ENCODE data around the gene RAB36. TPM values are rescaled to one million over a fixed set of nuclear protein-coding genes. Genes with fewer than 3 reads are reported as not detected.

The RAB36 gene
- total and polyA plus RNA-seq, 4 donors: 0.22 to 0.56 (median 0.37) TPM

DNA sequence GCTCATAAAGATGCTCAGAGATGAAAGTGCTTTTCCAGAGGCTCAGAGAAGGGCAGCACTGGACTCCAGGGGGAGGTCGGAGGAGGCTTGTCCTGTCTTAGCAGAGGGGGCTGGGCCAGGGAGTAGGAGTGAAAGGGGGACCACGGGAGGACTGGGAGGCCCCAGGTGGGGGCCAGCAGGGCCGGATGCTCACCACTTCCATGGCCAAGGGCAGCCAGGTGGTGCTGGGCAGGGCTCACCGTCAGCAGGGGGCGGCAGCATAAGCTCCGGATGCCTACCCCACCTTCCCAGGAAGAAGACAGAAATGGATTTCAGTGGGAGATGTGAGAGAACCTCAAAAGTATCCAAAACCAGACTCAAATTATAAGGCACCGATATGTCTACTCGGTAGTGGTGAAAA lies 11.0 kb downstream of the RAB36 start:
- H3K9ac ChIP-seq (ENCODE audit: low read depth in 1 of 2, low read length in 2 of 2): peak overlapping the region in 1 of 2 donors; percentile 21
- TF ChIP-seq, protein P1, sequence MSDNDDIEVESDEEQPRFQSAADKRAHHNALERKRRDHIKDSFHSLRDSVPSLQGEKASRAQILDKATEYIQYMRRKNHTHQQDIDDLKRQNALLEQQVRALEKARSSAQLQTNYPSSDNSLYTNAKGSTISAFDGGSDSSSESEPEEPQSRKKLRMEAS (IDR thresholded peaks at IDR 0.05): no peak
- TF ChIP-seq RAD21 (IDR thresholded peaks at IDR 0.05): no peak
- TF ChIP-seq TAF1 (conservative IDR thresholded peaks at IDR 0.05): no peak
- no peak for TF ChIP-seq NR2F2 (IDR thresholded peaks at IDR 0.05)
- no peak for TF ChIP-seq RXRA (IDR thresholded peaks at IDR 0.05)
- no peak for TF ChIP-seq FOXA2 (IDR thresholded peaks at IDR 0.05)
- TF ChIP-seq EGR1 (IDR thresholded peaks at IDR 0.05; ENCODE audit: low read depth in 2 of 2): no peak
- TF ChIP-seq GABPA (IDR thresholded peaks at IDR 0.05 in 1 of 2, conservative IDR thresholded peaks at IDR 0.05 in 1 of 2): no peak
- TF ChIP-seq HNF4A (conservative IDR thresholded peaks at IDR 0.05): no peak
- TF ChIP-seq SP1 (IDR thresholded peaks at IDR 0.05): no peak
- TF ChIP-seq, protein P2, sequence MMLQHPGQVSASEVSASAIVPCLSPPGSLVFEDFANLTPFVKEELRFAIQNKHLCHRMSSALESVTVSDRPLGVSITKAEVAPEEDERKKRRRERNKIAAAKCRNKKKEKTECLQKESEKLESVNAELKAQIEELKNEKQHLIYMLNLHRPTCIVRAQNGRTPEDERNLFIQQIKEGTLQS (IDR thresholded peaks at IDR 0.05): no peak
- TF ChIP-seq, protein P3, sequence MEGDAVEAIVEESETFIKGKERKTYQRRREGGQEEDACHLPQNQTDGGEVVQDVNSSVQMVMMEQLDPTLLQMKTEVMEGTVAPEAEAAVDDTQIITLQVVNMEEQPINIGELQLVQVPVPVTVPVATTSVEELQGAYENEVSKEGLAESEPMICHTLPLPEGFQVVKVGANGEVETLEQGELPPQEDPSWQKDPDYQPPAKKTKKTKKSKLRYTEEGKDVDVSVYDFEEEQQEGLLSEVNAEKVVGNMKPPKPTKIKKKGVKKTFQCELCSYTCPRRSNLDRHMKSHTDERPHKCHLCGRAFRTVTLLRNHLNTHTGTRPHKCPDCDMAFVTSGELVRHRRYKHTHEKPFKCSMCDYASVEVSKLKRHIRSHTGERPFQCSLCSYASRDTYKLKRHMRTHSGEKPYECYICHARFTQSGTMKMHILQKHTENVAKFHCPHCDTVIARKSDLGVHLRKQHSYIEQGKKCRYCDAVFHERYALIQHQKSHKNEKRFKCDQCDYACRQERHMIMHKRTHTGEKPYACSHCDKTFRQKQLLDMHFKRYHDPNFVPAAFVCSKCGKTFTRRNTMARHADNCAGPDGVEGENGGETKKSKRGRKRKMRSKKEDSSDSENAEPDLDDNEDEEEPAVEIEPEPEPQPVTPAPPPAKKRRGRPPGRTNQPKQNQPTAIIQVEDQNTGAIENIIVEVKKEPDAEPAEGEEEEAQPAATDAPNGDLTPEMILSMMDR (IDR thresholded peaks at IDR 0.05; ENCODE audit: low read depth, low read length, missing input control): no peak
- TF ChIP-seq FOXA1 (IDR thresholded peaks at IDR 0.05): no peak
- H3K27ac ChIP-seq (ENCODE audit: low read depth in 1 of 2, low read length in 2 of 2): no peak overlapping the region
- H3K27me3 ChIP-seq (ENCODE audit: control insufficient read depth in 4 of 4, insufficient read depth in 4 of 4, low read length in 3 of 4): no peaks in the 10 kb centered on the region
- WGBS: 70% methylated on average over 8 of the region's 8 CpGs
- no peak for DNase-seq (ENCODE audit: low spot score)
- no peaks in the 10 kb centered on the region for H3K36me3 ChIP-seq (ENCODE audit: control insufficient read depth in 4 of 4, insufficient read depth in 3 of 4, low read depth in 1 of 4, low read length in 3 of 4)
- peaks cover 0 to 8% (median 5%) of the 10 kb centered on the region in 4 donors for H3K4me1 ChIP-seq (ENCODE audit: control insufficient read depth in 4 of 4, insufficient read depth in 4 of 4, low read length in 3 of 4)
- no peak overlapping the region for H3K4me3 ChIP-seq (ENCODE audit: low read depth in 1 of 3, low read length in 3 of 3)
- H3K9me3 ChIP-seq (ENCODE audit: control insufficient read depth in 4 of 4, low read length in 3 of 4): no peaks in the 10 kb centered on the region

DNA sequence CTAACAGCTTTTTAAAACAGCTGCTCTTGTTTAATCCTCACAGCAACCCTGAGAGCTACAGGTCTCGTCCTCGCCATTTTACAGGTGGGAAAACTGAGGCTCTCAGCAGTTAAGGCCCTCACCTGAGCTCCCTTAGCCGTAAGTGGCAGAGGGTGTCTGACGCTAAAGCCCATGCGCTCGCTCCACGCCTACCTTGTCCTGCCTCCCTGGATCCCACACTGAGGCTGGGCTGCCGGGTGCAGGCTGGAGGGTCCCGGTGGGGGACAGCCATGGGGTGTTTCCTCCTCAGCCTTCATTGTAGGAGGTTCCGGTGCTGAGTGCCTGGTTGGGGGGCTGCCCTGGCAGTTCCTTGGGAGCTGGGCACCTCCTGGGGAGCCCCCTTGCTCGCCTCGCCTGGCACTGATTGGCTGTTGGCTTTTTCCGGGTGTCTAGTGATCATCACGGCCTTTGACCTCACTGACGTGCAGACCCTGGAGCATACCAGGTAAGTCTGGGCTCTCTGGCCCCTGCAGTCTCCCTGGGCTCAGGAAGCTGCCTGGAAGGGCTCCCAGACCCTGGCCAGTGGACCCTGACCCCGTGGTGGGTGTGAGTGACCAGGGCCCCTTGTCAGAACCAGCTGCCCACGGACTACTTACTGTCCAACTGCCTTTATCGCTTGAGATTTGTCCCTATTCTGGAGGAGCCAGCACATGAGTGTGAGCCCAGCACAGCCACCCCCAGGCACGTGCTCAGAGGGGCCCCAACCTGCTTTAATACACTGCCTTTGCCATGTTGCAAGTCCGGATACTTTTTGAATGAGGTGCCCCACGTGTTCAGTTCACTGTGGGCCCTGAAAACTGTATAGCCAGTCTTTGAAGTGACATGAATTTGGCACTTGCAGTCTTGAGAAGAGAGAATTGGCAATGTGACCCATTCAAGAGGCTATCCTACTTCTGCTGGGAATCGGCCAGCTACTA lies 12.6 kb downstream of the RAB36 start:
- Histone ChIP-seq H3K4me3 (ENCODE audit: low read depth in 1 of 3, low read length in 3 of 3) (no peak overlapping the region), H3K4me1 (ENCODE audit: control insufficient read depth in 4 of 4, insufficient read depth in 4 of 4, low read length in 3 of 4) (peaks cover 0 to 10% (median 6%) of the 10 kb centered on the region in 4 donors), H3K27ac (ENCODE audit: low read depth in 1 of 2, low read length in 2 of 2) (no peak overlapping the region), H3K36me3 (ENCODE audit: control insufficient read depth in 4 of 4, insufficient read depth in 3 of 4, low read depth in 1 of 4, low read length in 3 of 4) (no peaks in the 10 kb centered on the region), H3K9me3 (ENCODE audit: control insufficient read depth in 4 of 4, low read length in 3 of 4) (no peaks in the 10 kb centered on the region), H3K9ac (ENCODE audit: low read depth in 1 of 2, low read length in 2 of 2) (no peak overlapping the region), H3K27me3 (ENCODE audit: control insufficient read depth in 4 of 4, insufficient read depth in 4 of 4, low read length in 3 of 4) (no peaks in the 10 kb centered on the region)
- TF ChIP-seq NR2F2 (IDR thresholded peaks at IDR 0.05) (no peak), RXRA (IDR thresholded peaks at IDR 0.05) (no peak), GABPA (IDR thresholded peaks at IDR 0.05 in 1 of 2, conservative IDR thresholded peaks at IDR 0.05 in 1 of 2) (no peak), EGR1 (IDR thresholded peaks at IDR 0.05; ENCODE audit: low read depth in 2 of 2) (no peak), RAD21 (IDR thresholded peaks at IDR 0.05) (no peak), TAF1 (conservative IDR thresholded peaks at IDR 0.05) (no peak), FOXA1 (IDR thresholded peaks at IDR 0.05) (no peak), HNF4A (conservative IDR thresholded peaks at IDR 0.05) (no peak), SP1 (IDR thresholded peaks at IDR 0.05) (no peak), YY1 (IDR thresholded peaks at IDR 0.05) (no peak), JUND (IDR thresholded peaks at IDR 0.05) (no peak), FOXA2 (IDR thresholded peaks at IDR 0.05) (no peak), HNF4G (IDR thresholded peaks at IDR 0.05) (no peak)
- TF ChIP-seq, protein P3 (IDR thresholded peaks at IDR 0.05; ENCODE audit: low read depth, low read length, missing input control): no peak
- TF ChIP-seq, protein P4, sequence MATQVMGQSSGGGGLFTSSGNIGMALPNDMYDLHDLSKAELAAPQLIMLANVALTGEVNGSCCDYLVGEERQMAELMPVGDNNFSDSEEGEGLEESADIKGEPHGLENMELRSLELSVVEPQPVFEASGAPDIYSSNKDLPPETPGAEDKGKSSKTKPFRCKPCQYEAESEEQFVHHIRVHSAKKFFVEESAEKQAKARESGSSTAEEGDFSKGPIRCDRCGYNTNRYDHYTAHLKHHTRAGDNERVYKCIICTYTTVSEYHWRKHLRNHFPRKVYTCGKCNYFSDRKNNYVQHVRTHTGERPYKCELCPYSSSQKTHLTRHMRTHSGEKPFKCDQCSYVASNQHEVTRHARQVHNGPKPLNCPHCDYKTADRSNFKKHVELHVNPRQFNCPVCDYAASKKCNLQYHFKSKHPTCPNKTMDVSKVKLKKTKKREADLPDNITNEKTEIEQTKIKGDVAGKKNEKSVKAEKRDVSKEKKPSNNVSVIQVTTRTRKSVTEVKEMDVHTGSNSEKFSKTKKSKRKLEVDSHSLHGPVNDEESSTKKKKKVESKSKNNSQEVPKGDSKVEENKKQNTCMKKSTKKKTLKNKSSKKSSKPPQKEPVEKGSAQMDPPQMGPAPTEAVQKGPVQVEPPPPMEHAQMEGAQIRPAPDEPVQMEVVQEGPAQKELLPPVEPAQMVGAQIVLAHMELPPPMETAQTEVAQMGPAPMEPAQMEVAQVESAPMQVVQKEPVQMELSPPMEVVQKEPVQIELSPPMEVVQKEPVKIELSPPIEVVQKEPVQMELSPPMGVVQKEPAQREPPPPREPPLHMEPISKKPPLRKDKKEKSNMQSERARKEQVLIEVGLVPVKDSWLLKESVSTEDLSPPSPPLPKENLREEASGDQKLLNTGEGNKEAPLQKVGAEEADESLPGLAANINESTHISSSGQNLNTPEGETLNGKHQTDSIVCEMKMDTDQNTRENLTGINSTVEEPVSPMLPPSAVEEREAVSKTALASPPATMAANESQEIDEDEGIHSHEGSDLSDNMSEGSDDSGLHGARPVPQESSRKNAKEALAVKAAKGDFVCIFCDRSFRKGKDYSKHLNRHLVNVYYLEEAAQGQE (IDR thresholded peaks at IDR 0.05): no peak
- TF ChIP-seq, protein P2 (IDR thresholded peaks at IDR 0.05): no peak
- TF ChIP-seq, protein P1 (IDR thresholded peaks at IDR 0.05): no peak
- TF ChIP-seq, protein P5, sequence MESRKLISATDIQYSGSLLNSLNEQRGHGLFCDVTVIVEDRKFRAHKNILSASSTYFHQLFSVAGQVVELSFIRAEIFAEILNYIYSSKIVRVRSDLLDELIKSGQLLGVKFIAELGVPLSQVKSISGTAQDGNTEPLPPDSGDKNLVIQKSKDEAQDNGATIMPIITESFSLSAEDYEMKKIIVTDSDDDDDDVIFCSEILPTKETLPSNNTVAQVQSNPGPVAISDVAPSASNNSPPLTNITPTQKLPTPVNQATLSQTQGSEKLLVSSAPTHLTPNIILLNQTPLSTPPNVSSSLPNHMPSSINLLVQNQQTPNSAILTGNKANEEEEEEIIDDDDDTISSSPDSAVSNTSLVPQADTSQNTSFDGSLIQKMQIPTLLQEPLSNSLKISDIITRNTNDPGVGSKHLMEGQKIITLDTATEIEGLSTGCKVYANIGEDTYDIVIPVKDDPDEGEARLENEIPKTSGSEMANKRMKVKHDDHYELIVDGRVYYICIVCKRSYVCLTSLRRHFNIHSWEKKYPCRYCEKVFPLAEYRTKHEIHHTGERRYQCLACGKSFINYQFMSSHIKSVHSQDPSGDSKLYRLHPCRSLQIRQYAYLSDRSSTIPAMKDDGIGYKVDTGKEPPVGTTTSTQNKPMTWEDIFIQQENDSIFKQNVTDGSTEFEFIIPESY (IDR thresholded peaks at IDR 0.05): no peak
- DNase-seq (ENCODE audit: low spot score): no peak
- 87% methylated on average over 22 of the region's 22 CpGs for WGBS

All from liver (tissue), 9 donors.